ENCODE results near the gene TTBK1.
"Not testable (repeated sequence)": the region's sequence is repeated elsewhere in the genome, so short reads cannot be mapped to it uniquely, and the experiment has no call there.

Gene TTBK1

DNA sequence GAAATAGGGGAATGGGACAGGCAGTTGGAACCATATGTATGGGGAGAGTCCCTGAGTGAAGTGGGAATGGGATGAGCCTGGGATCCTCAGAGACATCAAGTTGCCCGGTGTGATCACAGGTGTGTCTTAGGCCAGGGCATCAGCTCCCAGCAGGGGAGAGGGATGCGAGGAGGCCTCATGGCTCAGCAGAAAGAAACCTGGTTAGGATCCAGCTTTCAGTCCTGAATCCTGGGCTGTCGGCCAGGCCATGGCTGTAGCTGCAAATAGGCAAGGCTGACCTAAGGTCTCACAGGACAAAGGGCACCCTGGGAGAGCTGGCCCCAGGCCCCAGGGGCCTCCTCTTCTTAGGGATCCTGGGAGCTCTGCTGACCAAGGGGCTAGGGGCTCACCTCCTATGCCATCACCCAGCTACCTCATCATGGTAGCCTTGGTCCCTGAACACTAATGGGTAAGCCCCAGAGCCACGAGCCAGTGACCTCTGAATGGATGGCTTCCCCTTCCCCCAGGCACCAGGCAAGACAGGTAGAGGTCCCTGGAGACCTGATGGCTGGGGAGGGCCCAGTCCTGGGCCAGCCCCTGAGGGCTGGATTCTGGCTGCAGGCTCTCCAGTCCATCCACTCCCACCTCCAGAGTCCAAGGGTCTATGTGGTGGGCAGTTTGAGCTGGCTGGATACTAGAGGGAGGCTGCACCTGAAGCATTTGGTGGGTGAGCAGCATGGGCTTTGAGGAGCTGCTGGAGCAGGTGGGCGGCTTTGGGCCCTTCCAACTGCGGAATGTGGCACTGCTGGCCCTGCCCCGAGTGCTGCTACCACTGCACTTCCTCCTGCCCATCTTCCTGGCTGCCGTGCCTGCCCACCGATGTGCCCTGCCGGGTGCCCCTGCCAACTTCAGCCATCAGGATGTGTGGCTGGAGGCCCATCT lies 54.6 kb downstream of the TTBK1 start, which contains the start of gene SLC22A7:
TSS of gene SLC22A7 (plus strand) at position 617 of the 921 bp plus-strand sequence. CDS start at position 716, 99 bp downstream.
- TF ChIP-seq, protein P1, sequence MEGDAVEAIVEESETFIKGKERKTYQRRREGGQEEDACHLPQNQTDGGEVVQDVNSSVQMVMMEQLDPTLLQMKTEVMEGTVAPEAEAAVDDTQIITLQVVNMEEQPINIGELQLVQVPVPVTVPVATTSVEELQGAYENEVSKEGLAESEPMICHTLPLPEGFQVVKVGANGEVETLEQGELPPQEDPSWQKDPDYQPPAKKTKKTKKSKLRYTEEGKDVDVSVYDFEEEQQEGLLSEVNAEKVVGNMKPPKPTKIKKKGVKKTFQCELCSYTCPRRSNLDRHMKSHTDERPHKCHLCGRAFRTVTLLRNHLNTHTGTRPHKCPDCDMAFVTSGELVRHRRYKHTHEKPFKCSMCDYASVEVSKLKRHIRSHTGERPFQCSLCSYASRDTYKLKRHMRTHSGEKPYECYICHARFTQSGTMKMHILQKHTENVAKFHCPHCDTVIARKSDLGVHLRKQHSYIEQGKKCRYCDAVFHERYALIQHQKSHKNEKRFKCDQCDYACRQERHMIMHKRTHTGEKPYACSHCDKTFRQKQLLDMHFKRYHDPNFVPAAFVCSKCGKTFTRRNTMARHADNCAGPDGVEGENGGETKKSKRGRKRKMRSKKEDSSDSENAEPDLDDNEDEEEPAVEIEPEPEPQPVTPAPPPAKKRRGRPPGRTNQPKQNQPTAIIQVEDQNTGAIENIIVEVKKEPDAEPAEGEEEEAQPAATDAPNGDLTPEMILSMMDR (IDR thresholded peaks at IDR 0.05; ENCODE audit: extremely low read depth, missing control alignments): no peak
- no peak for DNase-seq (ENCODE audit: low spot score)

DNA sequence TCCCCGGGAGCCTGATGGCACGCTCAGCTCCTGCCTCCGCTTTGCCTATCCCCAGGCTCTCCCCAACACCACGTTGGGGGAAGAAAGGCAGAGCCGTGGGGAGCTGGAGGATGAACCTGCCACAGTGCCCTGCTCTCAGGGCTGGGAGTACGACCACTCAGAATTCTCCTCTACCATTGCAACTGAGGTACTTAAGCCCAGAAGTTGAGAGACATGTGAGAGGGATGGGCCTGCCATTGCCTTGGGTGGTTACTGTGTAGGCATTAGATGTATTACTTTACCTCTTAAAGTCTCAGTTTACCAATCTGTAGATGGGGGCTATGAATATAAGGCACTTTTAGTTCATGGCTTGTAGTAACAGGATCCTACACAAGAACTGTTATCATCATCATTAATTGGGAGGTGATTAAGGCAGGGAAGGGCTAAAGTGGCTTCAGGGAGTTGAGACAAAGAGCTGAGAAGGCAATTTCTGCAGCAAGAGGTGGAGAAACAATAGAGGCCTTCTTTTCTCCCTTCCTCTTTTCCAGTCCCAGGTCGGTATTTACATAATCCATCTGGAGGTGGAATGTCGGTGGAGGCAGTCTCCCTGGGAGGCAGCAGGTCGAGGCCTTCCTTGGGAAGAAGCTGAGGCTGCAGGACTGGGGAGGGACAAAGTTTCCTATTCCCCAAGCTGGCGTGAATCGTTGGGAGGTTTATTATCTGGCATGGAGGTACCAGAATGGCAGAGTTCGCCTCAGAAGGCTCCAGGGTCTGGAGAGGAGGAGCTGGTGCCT lies 55.5 kb downstream of the TTBK1 start:
- TF ChIP-seq, protein P1 (IDR thresholded peaks at IDR 0.05; ENCODE audit: extremely low read depth, missing control alignments): no peak
- DNase-seq (ENCODE audit: low spot score): peak; percentile 4

GRCh38 chr6:43299338-43300293 lies 56.3 kb downstream of the TTBK1 start:
- DNase-seq (ENCODE audit: low spot score): peak; percentile 7

DNA sequence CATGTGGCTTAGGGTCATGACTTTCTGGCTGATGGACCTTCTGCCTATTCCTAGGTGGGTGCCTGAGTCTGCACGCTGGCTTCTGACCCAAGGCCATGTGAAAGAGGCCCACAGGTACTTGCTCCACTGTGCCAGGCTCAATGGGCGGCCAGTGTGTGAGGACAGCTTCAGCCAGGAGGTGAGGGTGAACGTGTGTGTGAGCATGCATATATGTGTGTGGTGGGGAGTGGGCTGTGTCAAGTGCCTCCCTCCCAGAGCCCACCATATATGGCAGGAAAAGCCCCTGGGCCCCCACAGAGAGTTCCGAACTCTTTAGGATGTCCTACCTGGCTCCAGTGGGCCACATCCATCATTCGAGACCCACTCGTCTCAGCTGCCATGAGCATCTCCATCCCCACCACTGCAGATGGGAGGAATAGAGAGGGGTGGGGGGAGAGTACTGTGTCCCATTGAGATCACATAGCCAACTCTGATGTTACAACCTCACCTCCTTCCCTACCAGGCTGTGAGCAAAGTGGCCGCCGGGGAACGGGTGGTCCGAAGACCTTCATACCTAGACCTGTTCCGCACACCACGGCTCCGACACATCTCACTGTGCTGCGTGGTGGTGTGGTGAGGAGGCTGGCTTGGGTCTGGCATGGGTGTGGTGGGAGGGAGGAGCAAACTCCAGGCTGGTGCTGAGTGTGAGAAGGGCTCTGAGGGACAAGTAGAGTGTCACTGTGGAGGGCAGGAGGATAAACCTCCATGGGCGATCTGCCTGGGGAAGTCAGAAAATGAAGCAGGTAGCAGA lies 58.0 kb downstream of the TTBK1 start:
- no peak for DNase-seq (ENCODE audit: low spot score)
- TF ChIP-seq, protein P1 (IDR thresholded peaks at IDR 0.05; ENCODE audit: extremely low read depth, missing control alignments): no peak

More at GRCh38 chr6:43299338-43300293, 56.3 kb downstream of the TTBK1 start:
- TF ChIP-seq, protein P1 (IDR thresholded peaks at IDR 0.05; ENCODE audit: extremely low read depth, missing control alignments): no peak

- no peak for DNase-seq (ENCODE audit: low spot score)
- TF ChIP-seq, protein P1 (IDR thresholded peaks at IDR 0.05; ENCODE audit: extremely low read depth, missing control alignments): no peak
Measured at GRCh38 chr6:43302126-43302525, 58.8 kb downstream of the TTBK1 start.

DNA sequence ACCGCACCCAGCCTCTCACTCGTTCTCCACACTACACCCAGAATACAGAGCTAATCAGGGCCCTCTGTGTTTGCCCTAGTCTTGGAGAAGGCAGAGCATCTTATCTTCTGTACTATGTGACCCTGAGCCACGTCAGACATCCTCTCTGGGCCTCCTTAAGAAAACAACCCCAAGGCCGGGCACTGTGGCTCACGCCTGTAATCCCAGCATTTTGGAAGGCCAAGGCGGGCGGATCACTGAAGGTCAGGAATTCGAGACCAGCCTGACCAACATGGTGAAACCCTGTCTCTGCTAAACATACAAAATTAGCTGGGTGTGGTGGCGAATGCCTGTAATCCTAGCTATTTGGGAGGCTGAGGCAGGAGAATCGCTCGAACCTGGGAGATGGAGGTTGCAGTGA lies 59.7 kb downstream of the TTBK1 start:
- DNase-seq (ENCODE audit: low spot score): not testable (repeated sequence)

Data from GM20000 (cell line).